Measurements from ENCODE around the gene CFAP77.

DNA sequence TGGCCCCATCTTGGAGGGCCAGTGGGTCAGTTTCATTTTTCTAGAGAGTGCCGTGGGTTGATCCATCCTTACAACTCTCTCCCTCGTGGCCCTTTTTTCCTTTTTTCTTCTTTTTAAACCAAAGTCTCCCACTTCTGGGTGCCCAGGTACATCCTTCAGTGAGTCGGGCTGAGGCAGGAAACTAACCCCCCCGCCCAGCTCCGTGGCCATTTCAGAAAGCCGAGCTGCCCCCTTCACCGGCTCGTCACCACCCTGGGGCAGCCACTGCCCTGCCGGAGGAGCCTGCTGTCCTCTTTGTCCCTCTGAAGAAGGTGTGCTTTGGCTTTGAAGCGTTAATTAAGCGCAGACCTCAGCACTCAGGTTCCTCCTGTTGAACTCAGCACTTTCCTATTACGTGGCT, 5.2 kb downstream of the CFAP77 start:
- TF ChIP-seq, protein P1, sequence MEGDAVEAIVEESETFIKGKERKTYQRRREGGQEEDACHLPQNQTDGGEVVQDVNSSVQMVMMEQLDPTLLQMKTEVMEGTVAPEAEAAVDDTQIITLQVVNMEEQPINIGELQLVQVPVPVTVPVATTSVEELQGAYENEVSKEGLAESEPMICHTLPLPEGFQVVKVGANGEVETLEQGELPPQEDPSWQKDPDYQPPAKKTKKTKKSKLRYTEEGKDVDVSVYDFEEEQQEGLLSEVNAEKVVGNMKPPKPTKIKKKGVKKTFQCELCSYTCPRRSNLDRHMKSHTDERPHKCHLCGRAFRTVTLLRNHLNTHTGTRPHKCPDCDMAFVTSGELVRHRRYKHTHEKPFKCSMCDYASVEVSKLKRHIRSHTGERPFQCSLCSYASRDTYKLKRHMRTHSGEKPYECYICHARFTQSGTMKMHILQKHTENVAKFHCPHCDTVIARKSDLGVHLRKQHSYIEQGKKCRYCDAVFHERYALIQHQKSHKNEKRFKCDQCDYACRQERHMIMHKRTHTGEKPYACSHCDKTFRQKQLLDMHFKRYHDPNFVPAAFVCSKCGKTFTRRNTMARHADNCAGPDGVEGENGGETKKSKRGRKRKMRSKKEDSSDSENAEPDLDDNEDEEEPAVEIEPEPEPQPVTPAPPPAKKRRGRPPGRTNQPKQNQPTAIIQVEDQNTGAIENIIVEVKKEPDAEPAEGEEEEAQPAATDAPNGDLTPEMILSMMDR (IDR thresholded peaks at IDR 0.05; ENCODE audit: control extremely low read depth in 1 of 3, insufficient read depth in 1 of 3, low read depth in 1 of 3, low read length in 3 of 3): no peak
- TF ChIP-seq EZH2 (IDR thresholded peaks at IDR 0.05; ENCODE audit: low read depth, low read length, severe bottlenecking) (no peak), RAD21 (IDR thresholded peaks at IDR 0.05 in 1 of 2, conservative IDR thresholded peaks at IDR 0.05 in 1 of 2; ENCODE audit: low read depth in 2 of 2, low read length in 2 of 2) (no peak), POLR2AphosphoS5 (IDR thresholded peaks at IDR 0.05; ENCODE audit: low read depth, low read length) (no peak), TAF1 (IDR thresholded peaks at IDR 0.05; ENCODE audit: low read depth, low read length) (no peak), POLR2A (IDR thresholded peaks at IDR 0.05; ENCODE audit: control extremely low read depth in 1 of 2, low read depth in 2 of 2, low read length in 2 of 2) (no peak), FOSL1 (IDR thresholded peaks at IDR 0.05; ENCODE audit: insufficient read depth, low read depth, low read length) (no peak), CBX8 (IDR thresholded peaks at IDR 0.05; ENCODE audit: borderline replicate concordance, low read depth, low read length) (no peak), CHD2 (IDR thresholded peaks at IDR 0.05; ENCODE audit: low read length) (no peak), TBP (IDR thresholded peaks at IDR 0.05; ENCODE audit: low read depth, low read length) (no peak), RXRA (IDR thresholded peaks at IDR 0.05; ENCODE audit: insufficient read depth, low read depth, low read length) (no peak), CEBPB (IDR thresholded peaks at IDR 0.05; ENCODE audit: low read depth, low read length) (no peak)
- TF ChIP-seq, protein P2, sequence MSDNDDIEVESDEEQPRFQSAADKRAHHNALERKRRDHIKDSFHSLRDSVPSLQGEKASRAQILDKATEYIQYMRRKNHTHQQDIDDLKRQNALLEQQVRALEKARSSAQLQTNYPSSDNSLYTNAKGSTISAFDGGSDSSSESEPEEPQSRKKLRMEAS (IDR thresholded peaks at IDR 0.05): no peak

Measured in H1 (cell line).